ENCODE results near the gene KCNMA1.

DNA sequence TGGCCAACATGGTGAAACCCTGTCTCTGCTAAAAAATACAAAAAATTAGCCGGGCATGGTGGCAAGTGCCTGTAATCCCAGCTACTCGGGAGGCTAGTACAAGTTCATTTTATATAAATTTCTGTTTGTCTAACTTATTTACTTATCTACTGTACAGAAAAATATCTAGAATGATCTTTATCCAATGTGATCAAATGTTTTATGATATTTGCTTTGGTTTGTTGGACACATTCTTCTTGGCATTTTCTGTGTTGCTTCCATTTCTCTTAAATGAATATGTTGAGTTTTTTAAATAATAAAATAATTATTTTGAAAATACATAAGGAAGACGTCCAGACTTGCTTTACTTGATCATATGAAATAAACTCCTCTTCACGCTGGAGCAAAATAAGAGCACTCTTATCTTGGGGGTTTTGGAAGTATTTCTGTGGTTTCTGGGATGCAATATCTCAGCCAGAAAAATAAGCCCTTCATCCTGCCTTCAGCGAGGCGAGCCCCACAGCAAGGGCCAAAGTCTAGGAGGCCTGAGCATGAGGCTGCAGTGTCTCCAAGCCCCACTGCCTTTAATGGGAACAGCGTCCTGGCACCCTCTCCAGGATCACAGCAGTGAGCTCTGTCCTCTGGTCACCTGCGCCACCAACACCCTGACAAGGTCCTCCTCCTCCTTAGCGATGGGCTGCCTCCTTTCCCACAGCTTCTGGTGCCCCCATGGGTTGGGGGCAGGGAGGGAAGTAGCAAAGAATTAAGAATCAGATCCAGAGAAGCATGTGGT lies 480.2 kb downstream of the KCNMA1 start:
- TF ChIP-seq, protein P1, sequence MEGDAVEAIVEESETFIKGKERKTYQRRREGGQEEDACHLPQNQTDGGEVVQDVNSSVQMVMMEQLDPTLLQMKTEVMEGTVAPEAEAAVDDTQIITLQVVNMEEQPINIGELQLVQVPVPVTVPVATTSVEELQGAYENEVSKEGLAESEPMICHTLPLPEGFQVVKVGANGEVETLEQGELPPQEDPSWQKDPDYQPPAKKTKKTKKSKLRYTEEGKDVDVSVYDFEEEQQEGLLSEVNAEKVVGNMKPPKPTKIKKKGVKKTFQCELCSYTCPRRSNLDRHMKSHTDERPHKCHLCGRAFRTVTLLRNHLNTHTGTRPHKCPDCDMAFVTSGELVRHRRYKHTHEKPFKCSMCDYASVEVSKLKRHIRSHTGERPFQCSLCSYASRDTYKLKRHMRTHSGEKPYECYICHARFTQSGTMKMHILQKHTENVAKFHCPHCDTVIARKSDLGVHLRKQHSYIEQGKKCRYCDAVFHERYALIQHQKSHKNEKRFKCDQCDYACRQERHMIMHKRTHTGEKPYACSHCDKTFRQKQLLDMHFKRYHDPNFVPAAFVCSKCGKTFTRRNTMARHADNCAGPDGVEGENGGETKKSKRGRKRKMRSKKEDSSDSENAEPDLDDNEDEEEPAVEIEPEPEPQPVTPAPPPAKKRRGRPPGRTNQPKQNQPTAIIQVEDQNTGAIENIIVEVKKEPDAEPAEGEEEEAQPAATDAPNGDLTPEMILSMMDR (IDR thresholded peaks at IDR 0.05) = no peak
- TF ChIP-seq POLR2A (IDR thresholded peaks at IDR 0.05) (no peak), POLR2AphosphoS5 (IDR thresholded peaks at IDR 0.05) (no peak)
